MG63 (cell line): ENCODE data around the gene BCR. TPM values are rescaled to one million over a fixed set of nuclear protein-coding genes. Genes with fewer than 3 reads are reported as not detected.

Source experiments
- DNase-seq: peaks from one replicate; pipeline ENCODE4 v3.0.0-alpha.2; 2020
- H3K27me3 ChIP-seq: fragments of 250-450 bp; sonication (Bioruptor Pico); 2 replicates; pipeline ENCODE4 v1.5.1; 2020; ENCODE audit warnings: mild to moderate bottlenecking, moderate library complexity
- H3K36me3 ChIP-seq: fragments of 250-450 bp; sonication (Bioruptor Pico); 2 replicates; pipeline ENCODE4 v1.5.1; 2020; ENCODE audit warnings: mild to moderate bottlenecking, moderate library complexity
- H3K4me3 ChIP-seq: fragments of 250-450 bp; sonication (Bioruptor Pico); 2 replicates; pipeline ENCODE4 v1.5.1; 2020; ENCODE audit warnings: mild to moderate bottlenecking, moderate library complexity
- H3K9me3 ChIP-seq: fragments of 250-450 bp; sonication (Bioruptor Pico); 2 replicates; pipeline ENCODE4 v1.5.1; 2020; ENCODE audit warnings: mild to moderate bottlenecking, moderate library complexity
- total RNA-seq: library from RNA; depleted of rRNA; stranded (reverse); fragments of >200 nt; shearing (Covaris generic); gene quantifications from 2 replicates; pipeline ENCODE4 v1.2.3, GENCODE V29; 2014; ENCODE audit warnings: low replicate concordance

Gene BCR
- total RNA-seq, 1 experiment from 2014 or later, result 17.3 TPM

- H3K36me3 ChIP-seq, result no peaks in the 10 kb centered on the region
- H3K4me3 ChIP-seq, result no peak overlapping the region
- no peak for DNase-seq
- no peaks in the 10 kb centered on the region for H3K27me3 ChIP-seq
- H3K9me3 ChIP-seq, result no peaks in the 10 kb centered on the region
Measured at GRCh38 chr22:23217171-23218052, 37.1 kb downstream of the BCR start.

GRCh38 chr22:23218053-23218866 is 38.0 kb downstream of the BCR start:
- Histone ChIP-seq H3K27me3 (no peaks in the 10 kb centered on the region), H3K4me3 (no peak overlapping the region), H3K36me3 (no peaks in the 10 kb centered on the region), H3K9me3 (no peaks in the 10 kb centered on the region)
- no peak for DNase-seq

DNA sequence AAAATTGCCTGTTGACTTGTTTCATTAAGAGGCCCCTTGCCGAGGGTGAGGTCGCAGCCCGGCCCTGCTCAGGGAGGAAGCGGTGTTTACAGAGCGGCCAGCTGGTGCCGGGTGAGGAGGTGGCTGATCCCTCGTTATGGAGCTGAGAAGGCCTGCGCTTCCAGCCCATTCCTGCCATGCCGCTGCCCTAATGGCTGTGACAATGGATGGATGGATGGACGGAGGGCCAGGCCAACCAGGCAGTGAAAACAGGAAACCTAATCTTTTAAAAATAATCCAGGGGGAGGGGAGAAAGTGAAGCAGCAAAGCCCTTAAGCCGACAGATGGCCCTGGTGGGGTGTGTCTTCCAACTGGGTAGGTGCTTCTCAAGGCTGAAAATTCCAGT is 38.5 kb downstream of the BCR start:
- peak; percentile 70 for DNase-seq
- H3K27me3 ChIP-seq, result no peaks in the 10 kb centered on the region
- no peak overlapping the region for H3K4me3 ChIP-seq
- no peaks in the 10 kb centered on the region for H3K36me3 ChIP-seq
- H3K9me3 ChIP-seq, result no peaks in the 10 kb centered on the region

DNA sequence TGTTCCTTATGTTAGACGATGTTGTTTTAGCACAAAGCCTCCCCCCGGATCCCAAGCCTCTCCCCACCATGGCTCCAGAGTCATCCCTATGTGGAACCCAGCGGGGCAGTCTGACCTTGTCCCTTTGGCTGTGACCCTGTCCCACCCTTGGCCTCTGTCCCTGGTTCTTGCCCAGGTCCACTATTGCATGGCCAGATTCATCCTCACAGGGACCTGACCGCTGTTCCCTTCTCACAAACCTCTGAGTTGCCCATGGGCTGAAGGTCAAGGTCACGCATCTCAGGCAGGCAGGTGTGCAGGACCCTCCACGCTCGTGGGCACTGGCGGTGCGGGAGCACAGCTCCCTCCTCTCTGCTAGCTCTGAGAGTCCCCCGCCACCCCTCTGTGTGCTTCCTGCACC is 39.0 kb downstream of the BCR start:
- H3K4me3 ChIP-seq, result no peak overlapping the region
- no peaks in the 10 kb centered on the region for H3K27me3 ChIP-seq
- no peaks in the 10 kb centered on the region for H3K9me3 ChIP-seq
- DNase-seq, result no peak
- H3K36me3 ChIP-seq, result no peaks in the 10 kb centered on the region

- H3K9me3 ChIP-seq, result no peaks in the 10 kb centered on the region
- H3K27me3 ChIP-seq, result no peaks in the 10 kb centered on the region
- H3K36me3 ChIP-seq, result no peaks in the 10 kb centered on the region
- H3K4me3 ChIP-seq, result no peak overlapping the region
- peak; percentile 33 for DNase-seq
Measured at GRCh38 chr22:23219822-23220484, 39.6 kb downstream of the BCR start.

GRCh38 chr22:23220485-23221350 is 40.4 kb downstream of the BCR start:
- Histone ChIP-seq H3K36me3 (no peaks in the 10 kb centered on the region), H3K9me3 (no peaks in the 10 kb centered on the region), H3K4me3 (no peak overlapping the region), H3K27me3 (no peaks in the 10 kb centered on the region)
- no peak for DNase-seq

DNA sequence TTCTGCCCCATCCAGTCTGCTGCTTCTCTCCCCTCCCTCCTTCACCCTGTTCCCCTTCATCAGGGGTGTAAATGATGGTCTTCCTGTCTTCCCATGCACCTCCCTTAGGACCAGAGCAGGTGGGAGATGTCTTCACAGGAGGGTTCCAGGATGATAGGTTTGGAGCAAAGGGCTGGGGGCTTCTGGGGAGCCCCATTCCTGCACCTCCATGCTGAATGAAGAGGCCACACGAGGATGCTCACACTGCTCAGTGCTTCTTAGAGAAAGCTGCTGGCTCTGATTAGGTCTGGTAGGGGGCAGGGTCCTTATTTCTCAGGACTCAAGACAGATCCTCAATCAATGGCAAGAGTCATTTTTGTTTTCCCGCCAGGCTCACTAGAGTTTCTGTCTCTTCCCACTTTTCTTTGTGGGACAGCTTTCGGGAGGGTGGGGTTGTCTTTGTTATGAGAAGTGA is 41.1 kb downstream of the BCR start:
- Histone ChIP-seq H3K4me3 (no peak overlapping the region), H3K36me3 (no peaks in the 10 kb centered on the region), H3K27me3 (no peaks in the 10 kb centered on the region), H3K9me3 (no peaks in the 10 kb centered on the region)
- no peak for DNase-seq

DNA sequence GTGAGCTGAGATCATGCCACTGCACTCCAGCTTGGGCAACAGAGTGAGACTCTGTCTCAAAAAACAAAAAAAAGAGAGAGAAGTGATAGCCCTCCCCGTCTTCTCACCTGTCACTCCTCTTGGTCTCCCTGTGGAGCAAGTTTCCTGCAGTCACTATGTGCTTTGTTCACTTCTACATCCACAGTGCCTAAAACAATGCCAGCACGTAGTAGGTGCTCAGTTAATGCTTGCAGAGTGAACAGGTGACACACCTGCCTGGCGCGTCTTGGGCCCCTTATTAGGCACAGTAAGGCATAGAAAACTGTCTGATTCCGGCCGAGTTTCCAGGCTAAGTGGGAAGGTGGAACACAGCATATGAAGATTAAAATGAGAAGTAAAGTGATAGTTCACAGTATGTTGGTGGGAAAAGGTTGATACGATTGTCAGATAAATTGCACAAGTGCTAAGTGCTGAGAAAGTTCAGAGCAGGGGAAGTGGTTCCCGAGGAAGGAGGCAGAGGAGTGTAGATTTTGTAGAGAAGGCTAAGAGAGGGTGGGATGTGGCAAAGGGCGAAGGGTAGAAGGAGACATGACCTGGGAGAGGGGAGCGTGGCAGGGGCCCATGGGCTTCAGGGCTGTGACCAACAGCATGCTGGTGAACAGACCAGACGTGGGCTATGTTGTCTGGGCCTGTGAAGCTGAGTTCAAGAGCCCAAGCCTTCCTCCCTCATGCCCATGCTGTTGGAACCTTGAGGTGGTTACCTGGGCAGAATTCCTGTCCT is 41.9 kb downstream of the BCR start:
- no peaks in the 10 kb centered on the region for H3K9me3 ChIP-seq
- no peak for DNase-seq
- no peaks in the 10 kb centered on the region for H3K27me3 ChIP-seq
- no peak overlapping the region for H3K4me3 ChIP-seq
- H3K36me3 ChIP-seq, result no peaks in the 10 kb centered on the region

DNA sequence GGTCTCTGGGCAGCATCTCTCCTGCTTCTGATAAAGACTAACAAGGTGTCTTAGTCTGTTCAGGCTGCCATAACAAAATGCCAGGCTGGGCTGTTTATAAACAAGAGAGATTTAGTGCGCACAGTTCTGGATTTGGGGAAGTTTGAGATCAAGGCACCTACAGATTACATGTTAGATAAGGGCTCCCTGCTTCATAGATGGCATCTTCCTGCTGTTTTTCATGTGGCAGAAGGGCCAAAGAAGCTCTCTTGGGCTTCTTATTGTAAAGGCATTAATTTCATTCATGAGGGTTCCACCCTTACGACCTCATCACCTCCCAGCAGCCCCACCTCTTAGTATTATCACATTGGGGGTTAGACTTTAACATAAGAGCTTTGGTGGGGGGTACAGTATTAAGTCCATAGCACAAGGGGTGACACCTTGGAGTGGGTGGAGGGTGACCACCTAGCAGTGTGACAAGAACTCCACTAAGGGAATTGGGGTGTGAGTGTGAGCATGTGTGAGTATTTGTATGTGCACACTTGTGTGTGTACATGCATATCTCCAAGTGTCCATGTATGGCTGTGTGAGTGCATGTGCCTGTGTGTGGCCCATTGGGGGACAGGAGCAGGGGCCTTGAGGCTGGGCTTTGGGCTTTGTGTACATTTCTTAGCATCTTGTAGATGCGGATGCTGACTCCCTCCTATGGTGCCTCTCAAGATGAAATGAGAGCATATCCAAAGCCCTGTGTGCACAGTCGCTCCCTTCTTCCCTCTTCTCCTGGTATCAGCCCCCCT is 42.7 kb downstream of the BCR start:
- no peak overlapping the region for H3K4me3 ChIP-seq
- peaks cover 5% of the 10 kb centered on the region for H3K9me3 ChIP-seq
- DNase-seq, result no peak
- no peaks in the 10 kb centered on the region for H3K27me3 ChIP-seq
- H3K36me3 ChIP-seq, result no peaks in the 10 kb centered on the region; the same call in none of the 2 replicates

DNA sequence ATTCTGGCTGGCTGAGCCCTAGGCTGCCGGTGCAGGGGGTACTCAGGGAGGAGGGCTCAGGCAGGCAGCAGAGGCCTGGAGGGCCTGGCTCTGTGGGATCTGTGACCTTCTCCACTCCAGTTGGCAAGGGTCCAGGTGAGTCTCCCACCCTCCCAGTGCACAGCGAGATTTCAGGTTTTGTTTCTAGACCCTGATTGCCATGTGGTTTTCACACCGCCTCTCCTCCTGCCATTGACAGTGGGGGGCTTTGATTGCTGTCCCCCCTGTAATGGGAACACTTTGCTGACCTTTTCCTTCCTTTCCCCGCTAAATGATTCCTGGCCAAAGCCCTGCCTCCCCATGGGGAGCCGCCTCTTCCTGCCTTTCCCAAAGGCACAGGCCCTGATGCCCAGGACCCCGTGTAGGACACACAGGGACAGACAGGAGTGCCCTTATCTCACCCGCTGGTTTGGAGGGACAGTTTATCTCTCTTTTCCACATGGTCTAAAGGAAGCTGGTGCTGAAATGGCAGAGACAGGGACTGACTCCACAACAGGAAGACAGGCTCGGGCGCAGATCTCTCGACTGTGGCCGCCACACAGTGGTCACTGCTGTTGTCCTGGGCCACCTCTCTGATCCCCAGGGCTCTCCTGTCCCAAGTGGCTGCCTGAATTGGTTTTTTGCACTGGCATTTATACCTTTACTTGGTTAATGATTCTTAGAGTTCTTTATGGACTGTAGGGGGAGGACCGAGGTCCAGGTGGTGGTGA is 43.4 kb downstream of the BCR start:
- DNase-seq, result no peak
- Histone ChIP-seq H3K27me3 (no peaks in the 10 kb centered on the region), H3K9me3 (peaks cover 12% of the 10 kb centered on the region), H3K36me3 (peaks cover 7% of the 10 kb centered on the region), H3K4me3 (no peak overlapping the region)

GRCh38 chr22:23224846-23225245 is 44.5 kb downstream of the BCR start:
- Histone ChIP-seq H3K27me3 (no peaks in the 10 kb centered on the region), H3K36me3 (peaks cover 11% of the 10 kb centered on the region), H3K9me3 (peaks cover 17% of the 10 kb centered on the region), H3K4me3 (no peak overlapping the region)
- no peak for DNase-seq

DNA sequence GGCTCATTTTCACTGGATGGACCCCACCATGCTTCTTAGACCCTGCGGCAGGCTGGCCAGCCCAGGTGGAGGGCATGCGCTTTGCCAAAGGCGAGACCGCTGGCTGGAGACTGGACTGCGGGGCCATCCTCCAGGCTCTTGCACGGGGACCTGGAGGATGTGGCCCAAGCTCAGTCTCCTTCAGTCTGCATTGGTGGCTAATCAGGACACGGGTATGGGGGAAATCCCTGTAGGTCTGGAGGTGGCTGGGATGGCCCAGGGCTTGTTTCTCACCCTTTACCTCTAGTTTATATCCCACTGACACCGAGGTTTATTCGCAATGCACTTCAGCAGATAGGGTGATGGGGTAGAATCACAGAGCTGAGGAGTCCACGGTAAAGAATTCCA is 45.0 kb downstream of the BCR start:
- peaks cover 11% of the 10 kb centered on the region for H3K36me3 ChIP-seq
- no peaks in the 10 kb centered on the region for H3K27me3 ChIP-seq
- DNase-seq, result no peak
- no peak overlapping the region for H3K4me3 ChIP-seq
- peaks cover 17% of the 10 kb centered on the region for H3K9me3 ChIP-seq

- H3K9me3 ChIP-seq, result peaks cover 17% of the 10 kb centered on the region
- H3K4me3 ChIP-seq, result no peak overlapping the region
- H3K27me3 ChIP-seq, result no peaks in the 10 kb centered on the region
- DNase-seq, result peak; percentile 97
- peaks cover 11% of the 10 kb centered on the region for H3K36me3 ChIP-seq
Measured at GRCh38 chr22:23225724-23226496, 45.6 kb downstream of the BCR start.

DNA sequence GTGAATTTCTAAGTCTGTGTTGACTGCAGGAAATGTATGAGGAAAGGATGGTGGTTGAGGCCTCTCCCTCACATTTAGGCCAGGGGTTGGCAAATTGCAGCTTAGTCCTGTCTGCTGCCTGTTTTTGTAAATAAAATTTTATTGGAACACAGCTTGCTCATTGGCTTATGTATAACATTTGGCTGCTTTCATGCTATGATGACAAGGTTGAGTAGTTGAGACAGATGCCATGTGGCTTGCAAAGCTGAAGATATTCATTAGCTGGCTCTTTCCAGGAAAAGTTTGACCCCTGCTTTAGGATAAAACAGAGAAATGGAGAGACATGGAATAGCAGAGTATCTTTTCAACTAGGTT is 46.2 kb downstream of the BCR start:
- Histone ChIP-seq H3K36me3 (peaks cover 11% of the 10 kb centered on the region), H3K4me3 (no peak overlapping the region), H3K9me3 (peaks cover 17% of the 10 kb centered on the region), H3K27me3 (no peaks in the 10 kb centered on the region)
- DNase-seq, result peak; percentile 50
